ENCODE measurements around the gene DIP2C.

DNA sequence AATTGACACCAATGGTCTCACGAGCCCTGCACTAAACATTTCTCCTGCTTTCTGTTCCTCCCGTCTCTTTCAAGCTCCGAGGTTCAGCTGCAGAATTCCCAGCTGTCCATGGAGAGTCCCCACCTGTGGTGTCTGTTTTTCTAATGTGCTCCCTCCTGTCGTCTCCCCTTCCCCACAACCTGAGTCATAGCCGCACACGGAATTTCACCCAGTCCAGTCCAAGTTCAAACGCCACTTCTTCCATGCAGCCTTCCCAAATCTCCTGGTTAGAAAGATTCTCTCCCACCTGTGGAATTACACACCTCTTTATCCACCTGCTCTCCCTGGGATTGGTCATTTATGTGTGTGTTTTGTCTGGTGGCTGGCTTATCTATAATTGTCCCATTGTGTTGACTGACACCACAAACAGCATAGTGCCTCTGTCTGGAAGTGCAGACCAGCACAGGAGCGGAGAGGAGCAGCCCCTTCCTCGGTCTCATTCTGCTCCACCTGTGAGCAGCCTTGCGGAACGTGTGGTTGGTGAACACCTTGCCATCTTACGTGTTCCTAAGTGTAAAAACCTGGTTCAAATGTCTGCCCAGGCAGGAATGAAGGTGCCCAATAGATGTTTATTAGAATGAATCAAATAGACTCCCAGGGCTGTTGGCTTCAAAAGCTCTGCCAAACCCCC is 3.3 kb upstream of the DIP2C start:
- no peak for TF ChIP-seq POLR2A (IDR thresholded peaks at IDR 0.05; ENCODE audit: low read depth, low read length)
- no peak for TF ChIP-seq POLR2AphosphoS5 (IDR thresholded peaks at IDR 0.05; ENCODE audit: low read depth, low read length)

All from GM12892 (cell line).